ENCODE data around the gene TRRAP. TPM values are rescaled to one million over a fixed set of nuclear protein-coding genes. Genes with fewer than 3 reads are reported as not detected.

TRRAP gene
- total RNA-seq, 4 donors from 2014 or later, result 15.2 to 18.8 (median 17.0) TPM

DNA sequence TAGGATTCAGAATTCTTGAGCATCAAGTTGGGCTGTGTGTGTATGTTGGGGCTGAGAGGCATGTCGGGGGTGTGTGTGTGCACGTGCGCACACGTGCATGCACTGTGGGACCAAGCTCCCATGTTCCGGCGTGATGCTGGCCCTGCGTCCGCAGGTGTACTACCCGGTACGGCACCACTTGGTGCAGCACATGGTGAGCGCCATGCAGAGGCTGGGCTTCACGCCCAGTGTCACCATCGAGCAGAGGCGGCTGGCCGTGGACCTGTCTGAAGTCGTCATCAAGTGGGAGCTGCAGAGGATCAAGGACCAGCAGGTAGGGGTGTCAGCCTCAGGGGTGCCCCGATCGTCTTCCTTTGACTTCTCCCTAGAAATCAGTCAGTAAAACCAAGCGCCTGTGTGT lies 77.7 kb downstream of the TRRAP start:
- Histone ChIP-seq H3K4me1 (peaks cover 6 to 9% of the 10 kb centered on the region in 2 donors), H3K27me3 (no peaks in the 10 kb centered on the region), H3K27ac (peak overlapping the region; percentile 27 to 74 (median 62)), H3K9me3 (no peaks in the 10 kb centered on the region), H3K4me3 (no peak overlapping the region), H3K36me3 (peaks cover 0 to 95% of the 10 kb centered on the region in 2 donors)
- in situ Hi-C loops (cut with MboI; ENCODE audit: low sequenced_read_pairs in 4 of 4), result no loop called here
- peak in 1 of 2 donors; percentile 21 for ATAC-seq
- DNase-seq, result no peak
- TF ChIP-seq, protein P1, sequence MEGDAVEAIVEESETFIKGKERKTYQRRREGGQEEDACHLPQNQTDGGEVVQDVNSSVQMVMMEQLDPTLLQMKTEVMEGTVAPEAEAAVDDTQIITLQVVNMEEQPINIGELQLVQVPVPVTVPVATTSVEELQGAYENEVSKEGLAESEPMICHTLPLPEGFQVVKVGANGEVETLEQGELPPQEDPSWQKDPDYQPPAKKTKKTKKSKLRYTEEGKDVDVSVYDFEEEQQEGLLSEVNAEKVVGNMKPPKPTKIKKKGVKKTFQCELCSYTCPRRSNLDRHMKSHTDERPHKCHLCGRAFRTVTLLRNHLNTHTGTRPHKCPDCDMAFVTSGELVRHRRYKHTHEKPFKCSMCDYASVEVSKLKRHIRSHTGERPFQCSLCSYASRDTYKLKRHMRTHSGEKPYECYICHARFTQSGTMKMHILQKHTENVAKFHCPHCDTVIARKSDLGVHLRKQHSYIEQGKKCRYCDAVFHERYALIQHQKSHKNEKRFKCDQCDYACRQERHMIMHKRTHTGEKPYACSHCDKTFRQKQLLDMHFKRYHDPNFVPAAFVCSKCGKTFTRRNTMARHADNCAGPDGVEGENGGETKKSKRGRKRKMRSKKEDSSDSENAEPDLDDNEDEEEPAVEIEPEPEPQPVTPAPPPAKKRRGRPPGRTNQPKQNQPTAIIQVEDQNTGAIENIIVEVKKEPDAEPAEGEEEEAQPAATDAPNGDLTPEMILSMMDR (IDR thresholded peaks at IDR 0.05 in 4 of 5, conservative IDR thresholded peaks at IDR 0.05 in 1 of 5), result no peak
- TF ChIP-seq POLR2A (IDR thresholded peaks at IDR 0.05), result no peak
- intact Hi-C loops (cut with DNase I; ENCODE audit: low total_unique reads), result no loop called here

DNA sequence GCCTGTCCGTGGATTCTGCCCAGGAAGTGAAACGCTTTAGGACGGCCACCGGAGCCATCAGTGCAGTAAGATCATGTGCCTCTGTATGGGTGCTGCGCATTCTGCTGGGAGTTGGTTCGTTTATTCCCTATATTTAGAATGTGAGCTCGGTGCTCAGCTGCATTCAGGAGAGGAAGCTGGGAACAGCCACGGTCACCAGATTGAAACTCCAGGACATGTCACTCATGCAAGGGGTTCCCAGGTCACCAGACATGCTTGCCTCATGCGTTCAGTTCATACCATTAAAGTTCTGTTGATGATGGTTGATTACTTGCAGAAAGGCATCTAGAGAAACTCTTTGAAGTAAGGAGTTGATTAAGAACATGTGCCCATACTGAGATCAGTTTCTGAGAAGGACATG lies 78.1 kb downstream of the TRRAP start:
- in situ Hi-C loops (cut with MboI; ENCODE audit: low sequenced_read_pairs in 4 of 4), result no loop called here
- intact Hi-C loops (cut with DNase I; ENCODE audit: low total_unique reads), result no loop called here
- peak in 1 of 2 donors; percentile 64 for DNase-seq
- TF ChIP-seq, protein P1 (IDR thresholded peaks at IDR 0.05 in 4 of 5, conservative IDR thresholded peaks at IDR 0.05 in 1 of 5), result no peak
- H3K4me1 ChIP-seq, result peaks cover 6 to 9% of the 10 kb centered on the region in 2 donors
- no peaks in the 10 kb centered on the region for H3K27me3 ChIP-seq
- no peaks in the 10 kb centered on the region for H3K9me3 ChIP-seq
- peak overlapping the region; percentile 55 to 74 (median 68) for H3K27ac ChIP-seq
- peaks cover 0 to 95% of the 10 kb centered on the region in 2 donors for H3K36me3 ChIP-seq
- peak; percentile 80 to 89 for ATAC-seq
- H3K4me3 ChIP-seq, result no peak overlapping the region

DNA sequence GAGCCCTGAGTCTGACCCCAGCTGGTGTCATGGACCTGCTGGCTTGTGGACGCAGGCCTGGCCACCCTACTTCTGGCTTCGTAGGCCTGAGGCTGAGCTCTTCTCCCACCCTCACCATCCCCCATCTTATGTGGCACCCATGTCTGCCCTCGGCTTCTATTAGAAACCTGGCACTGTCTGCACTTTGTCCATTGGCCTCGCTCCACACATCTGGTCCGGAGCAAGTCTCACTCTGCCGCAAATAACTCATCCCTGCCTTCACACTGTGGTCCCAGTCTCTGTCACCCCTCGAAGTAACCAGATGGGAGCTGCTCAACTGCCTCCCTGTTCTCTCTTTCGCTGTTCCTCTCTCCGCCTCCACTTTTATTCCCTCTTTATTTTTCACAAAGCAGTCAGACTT lies 78.6 kb downstream of the TRRAP start:
- H3K27ac ChIP-seq, result peak overlapping the region; percentile 55 to 74 (median 68)
- TF ChIP-seq, protein P1 (IDR thresholded peaks at IDR 0.05 in 4 of 5, conservative IDR thresholded peaks at IDR 0.05 in 1 of 5), result no peak
- peak in 1 of 2 donors; percentile 38 for DNase-seq
- H3K27me3 ChIP-seq, result no peaks in the 10 kb centered on the region
- H3K4me1 ChIP-seq, result peaks cover 6 to 9% of the 10 kb centered on the region in 2 donors
- in situ Hi-C loops (cut with MboI; ENCODE audit: low sequenced_read_pairs in 4 of 4), result no loop called here
- H3K4me3 ChIP-seq, result no peak overlapping the region
- H3K36me3 ChIP-seq, result peaks cover 0 to 95% of the 10 kb centered on the region in 2 donors
- no peaks in the 10 kb centered on the region for H3K9me3 ChIP-seq
- intact Hi-C loops (cut with DNase I; ENCODE audit: low total_unique reads), result no loop called here
- peak; percentile 35 to 45 for ATAC-seq

DNA sequence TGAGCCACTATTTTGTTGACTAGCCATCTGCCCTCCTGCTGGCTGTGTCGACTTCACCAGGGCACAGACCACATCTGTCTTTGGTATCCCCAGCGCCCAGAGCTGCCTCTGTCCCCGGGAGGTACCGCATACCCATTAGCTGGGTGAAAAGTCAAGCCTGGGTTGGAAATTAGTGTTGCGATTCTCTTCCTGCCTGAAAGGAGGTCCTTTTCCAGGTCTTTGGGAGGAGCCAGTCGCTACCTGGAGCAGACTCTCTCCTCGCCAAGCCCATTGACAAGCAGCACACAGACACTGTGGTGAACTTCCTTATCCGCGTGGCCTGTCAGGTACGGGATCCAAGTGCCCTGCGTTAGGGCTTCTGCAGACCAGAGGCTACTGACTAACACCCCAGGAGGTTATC lies 79.4 kb downstream of the TRRAP start:
- in situ Hi-C loops (cut with MboI; ENCODE audit: low sequenced_read_pairs in 4 of 4) (no loop called here), intact Hi-C loops (cut with DNase I; ENCODE audit: low total_unique reads) (no loop called here)
- ATAC-seq (no peak), DNase-seq (no peak)
- Histone ChIP-seq H3K9me3 (no peaks in the 10 kb centered on the region), H3K4me3 (no peak overlapping the region), H3K36me3 (peaks cover 0 to 96% of the 10 kb centered on the region in 2 donors), H3K4me1 (peaks cover 6 to 9% of the 10 kb centered on the region in 2 donors), H3K27ac (peak overlapping the region in 1 of 4 donors; percentile 66), H3K27me3 (no peaks in the 10 kb centered on the region)
- TF ChIP-seq, protein P1 (IDR thresholded peaks at IDR 0.05 in 4 of 5, conservative IDR thresholded peaks at IDR 0.05 in 1 of 5), result no peak
- TF ChIP-seq POLR2A (IDR thresholded peaks at IDR 0.05), result no peak

DNA sequence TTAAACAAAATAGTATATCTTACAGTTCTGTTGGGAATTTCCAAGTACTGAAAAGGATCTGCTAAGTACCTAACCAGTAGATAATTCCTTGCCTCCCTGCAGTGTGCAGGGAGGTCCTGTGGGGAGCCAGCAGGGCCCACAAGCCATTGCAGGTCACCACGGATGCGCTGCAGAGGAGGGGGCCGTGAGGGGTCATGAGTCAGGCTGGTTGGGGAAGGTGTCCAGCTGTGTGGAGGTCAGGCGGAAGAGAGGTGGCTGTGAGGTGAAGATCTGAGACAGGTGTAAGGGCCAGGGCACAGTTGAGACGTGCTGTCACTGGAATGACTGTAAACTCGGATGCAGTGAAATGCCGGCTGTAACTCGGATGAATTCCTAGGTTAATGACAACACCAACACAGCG lies 80.6 kb downstream of the TRRAP start:
- no peak for ATAC-seq

More for the DNA sequence above, 80.6 kb downstream of the TRRAP start:
- Histone ChIP-seq H3K4me3 (no peak overlapping the region), H3K36me3 (peaks cover 0 to 96% of the 10 kb centered on the region in 2 donors), H3K27me3 (no peaks in the 10 kb centered on the region), H3K27ac (no peak overlapping the region), H3K4me1 (peaks cover 6 to 9% of the 10 kb centered on the region in 2 donors), H3K9me3 (no peaks in the 10 kb centered on the region)
- intact Hi-C loops (cut with DNase I; ENCODE audit: low total_unique reads) (no loop called here), in situ Hi-C loops (cut with MboI; ENCODE audit: low sequenced_read_pairs in 4 of 4) (no loop called here)
- TF ChIP-seq, protein P1 (IDR thresholded peaks at IDR 0.05 in 4 of 5, conservative IDR thresholded peaks at IDR 0.05 in 1 of 5), result no peak
- TF ChIP-seq POLR2A (IDR thresholded peaks at IDR 0.05), result no peak
- no peak for DNase-seq
